GM21423 (cell line): ENCODE results near the gene EDN1.
A peak's percentile ranks its signal among the peaks of the same experiment; 100 is the strongest.

Source experiments
- ATAC-seq: cut with Tn5 transposase; IDR thresholded peaks from one replicate; pipeline ENCODE4 v1.9.1; 2021; ENCODE audit warnings: mild to moderate bottlenecking, moderate library complexity; ENCODE audit not compliant: unreplicated experiment

Gene EDN1

GRCh38 chr6:12289933-12290820, at the start of gene EDN1:
Gene EDN1 (plus strand): TSS chr6:12290361. CDS start chr6:12290630, 269 bp downstream.
- peak; percentile 76 for ATAC-seq

- ATAC-seq = no peak
Measured at GRCh38 chr6:12241493-12242175, 48.5 kb upstream of the EDN1 start.

GRCh38 chr6:12243169-12243568, 47.0 kb upstream of the EDN1 start:
- no peak for ATAC-seq

GRCh38 chr6:12245360-12245759, 44.8 kb upstream of the EDN1 start:
- no peak for ATAC-seq

- no peak for ATAC-seq
Measured at GRCh38 chr6:12245763-12246718, 44.1 kb upstream of the EDN1 start.

- no peak for ATAC-seq
Measured at GRCh38 chr6:12246900-12247299, 43.3 kb upstream of the EDN1 start.

GRCh38 chr6:12249541-12250382, 40.4 kb upstream of the EDN1 start:
- ATAC-seq = no peak

GRCh38 chr6:12250383-12250770, 39.8 kb upstream of the EDN1 start:
- no peak for ATAC-seq

- ATAC-seq = no peak
Measured at GRCh38 chr6:12254210-12254609, 36.0 kb upstream of the EDN1 start.

GRCh38 chr6:12258191-12258590, 32.0 kb upstream of the EDN1 start:
- ATAC-seq = no peak

- no peak for ATAC-seq
Measured at GRCh38 chr6:12258591-12259075, 31.5 kb upstream of the EDN1 start.

- no peak for ATAC-seq
Measured at GRCh38 chr6:12260458-12261093, 29.6 kb upstream of the EDN1 start.

- no peak for ATAC-seq
Measured at GRCh38 chr6:12261502-12261901, 28.7 kb upstream of the EDN1 start.

- ATAC-seq = no peak
Measured at GRCh38 chr6:12262236-12263061, 27.7 kb upstream of the EDN1 start.

GRCh38 chr6:12263403-12263802, 26.8 kb upstream of the EDN1 start:
- no peak for ATAC-seq

- ATAC-seq = no peak
Measured at GRCh38 chr6:12264671-12265070, 25.5 kb upstream of the EDN1 start.

- ATAC-seq = no peak
Measured at GRCh38 chr6:12265296-12265695, 24.9 kb upstream of the EDN1 start.

GRCh38 chr6:12265791-12266190, 24.4 kb upstream of the EDN1 start:
- ATAC-seq = no peak

GRCh38 chr6:12266571-12266970, 23.6 kb upstream of the EDN1 start:
- no peak for ATAC-seq
